Glomerular endothelial cell (primary cell): ENCODE measurements around the gene CDKL5. TPM values are rescaled to one million over a fixed set of nuclear protein-coding genes. Genes with fewer than 3 reads are reported as not detected.
"Not testable (repeated sequence)": the region's sequence is repeated elsewhere in the genome, so short reads cannot be mapped to it uniquely, and the experiment has no call there.

Experiments used
- DNase-seq: peaks from one replicate; pipeline ENCODE4 v3.0.0-alpha.2; 2011; ENCODE audit warnings: low read depth, low spot score; ENCODE audit errors: extremely low read depth
- total RNA-seq: library from RNA; depleted of rRNA; stranded (reverse); fragments of >200 nt; gene quantifications from 2 replicates; pipeline ENCODE4 v1.2.3, GENCODE V29; 2015

CDKL5 gene
- 3.9 and 5.4 TPM in 2 replicates for total RNA-seq

DNA sequence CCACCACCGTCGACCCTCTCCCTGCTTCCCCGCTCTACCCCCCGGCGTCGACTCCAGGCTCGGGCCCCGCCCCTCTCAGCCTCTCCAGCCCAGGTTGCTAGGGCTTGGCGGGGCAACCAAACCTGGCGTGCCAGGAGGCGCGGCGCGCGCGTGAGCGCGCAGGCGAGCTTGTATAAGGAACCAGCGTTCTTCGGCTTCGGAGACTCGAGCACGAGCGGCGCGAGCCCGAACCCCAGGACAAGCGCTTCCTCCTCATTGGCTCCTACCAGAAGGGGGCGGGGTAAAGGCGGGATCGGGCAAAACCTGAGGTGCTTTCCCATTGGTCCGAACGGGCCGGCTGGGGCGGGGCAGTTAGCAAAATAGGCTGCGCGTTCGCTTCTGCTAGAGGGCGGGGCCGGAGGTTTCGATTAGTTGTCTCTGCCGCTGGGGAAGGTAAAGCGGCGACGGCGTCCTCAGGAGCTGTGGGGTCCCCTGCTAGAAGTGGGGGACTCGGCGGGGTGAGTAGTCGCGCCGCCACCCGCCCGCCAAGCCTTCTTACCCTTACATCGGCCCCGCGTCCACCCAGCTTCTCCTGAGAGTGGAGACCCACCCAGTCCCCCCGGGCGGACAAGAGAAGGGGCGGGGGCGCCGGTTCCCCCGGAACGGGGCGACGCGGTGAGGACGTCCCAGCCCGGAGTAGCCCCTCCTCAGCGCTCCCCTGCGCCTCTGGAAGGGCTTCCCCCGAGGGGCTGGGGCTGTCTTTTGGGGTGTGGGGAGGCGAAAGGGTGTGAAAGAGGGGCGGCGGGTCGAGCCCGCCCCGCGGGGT is at the start of gene CDKL5:
Gene CDKL5, plus strand, starts transcription at position 410 of the 805 bp plus-strand sequence. CDS start 81,489 bp downstream, outside the sequence.
- DNase-seq = peak; percentile 39

DNA sequence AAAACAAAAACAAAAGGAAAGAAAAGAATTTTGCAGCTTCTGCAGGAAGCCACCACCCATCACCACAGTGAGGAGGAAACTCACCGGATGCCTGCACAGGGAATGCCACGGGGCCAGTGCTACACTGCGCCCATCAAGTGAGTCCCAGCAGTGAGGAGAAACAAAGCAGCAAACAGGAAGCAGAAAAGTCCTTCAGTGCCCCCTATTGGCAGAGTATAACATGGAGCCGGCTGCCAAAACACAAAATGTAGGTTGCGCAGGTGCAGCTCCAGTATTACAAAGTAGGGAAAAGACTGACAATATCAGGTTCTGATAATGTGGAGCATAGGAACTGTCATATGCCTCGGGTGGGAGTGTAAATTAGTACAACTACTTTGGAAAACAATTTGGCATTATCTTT is 47.6 kb upstream of the CDKL5 start:
- DNase-seq = no peak

DNA sequence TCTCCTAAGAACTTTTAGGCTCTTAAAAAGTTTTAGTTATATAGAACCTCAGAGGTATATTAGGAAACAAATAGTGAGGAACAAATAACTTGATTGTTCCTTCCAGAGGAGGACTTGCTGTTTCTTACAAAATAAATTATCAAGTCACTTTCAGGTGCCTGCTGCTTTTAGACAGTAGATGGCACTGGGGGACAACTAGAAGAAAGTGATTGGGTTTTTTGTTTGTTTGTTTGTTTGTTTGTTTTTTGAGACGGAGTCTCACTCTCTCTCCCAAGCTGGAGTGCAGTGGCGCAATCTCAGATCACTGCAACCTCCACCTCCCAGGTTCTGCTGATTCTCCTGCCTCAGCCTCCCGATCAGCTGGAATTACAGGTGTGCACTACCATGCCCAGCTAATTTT is 35.4 kb upstream of the CDKL5 start:
- DNase-seq = no peak

DNA sequence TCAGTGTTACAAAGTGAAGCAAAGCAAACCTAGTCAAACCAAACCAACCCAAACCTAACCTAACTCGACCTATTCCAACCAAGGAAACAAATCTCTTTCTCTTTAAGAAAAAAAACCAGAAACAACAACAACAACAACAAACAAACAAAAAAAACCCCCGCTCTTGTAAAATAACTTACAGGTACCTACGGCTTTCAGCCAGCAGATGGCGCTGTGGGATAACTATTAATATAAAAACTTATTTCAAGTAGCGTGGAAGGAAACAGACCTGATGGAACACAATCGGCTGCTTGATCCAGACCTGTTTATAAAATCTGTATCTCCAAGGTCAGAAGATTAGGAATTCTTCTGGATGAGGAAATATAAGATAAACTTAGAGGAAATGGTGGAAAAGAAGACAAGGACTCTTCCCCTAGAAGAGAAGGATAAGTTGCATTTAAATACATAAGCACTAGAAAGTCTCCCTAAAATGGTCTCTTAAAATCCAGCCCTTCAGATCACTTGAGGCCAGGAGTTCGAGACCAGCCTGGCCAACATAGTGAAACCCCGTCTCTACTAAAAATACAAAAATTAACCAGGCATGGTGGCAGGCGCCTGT is 34.4 kb upstream of the CDKL5 start:
- DNase-seq = peak; percentile 62

DNA sequence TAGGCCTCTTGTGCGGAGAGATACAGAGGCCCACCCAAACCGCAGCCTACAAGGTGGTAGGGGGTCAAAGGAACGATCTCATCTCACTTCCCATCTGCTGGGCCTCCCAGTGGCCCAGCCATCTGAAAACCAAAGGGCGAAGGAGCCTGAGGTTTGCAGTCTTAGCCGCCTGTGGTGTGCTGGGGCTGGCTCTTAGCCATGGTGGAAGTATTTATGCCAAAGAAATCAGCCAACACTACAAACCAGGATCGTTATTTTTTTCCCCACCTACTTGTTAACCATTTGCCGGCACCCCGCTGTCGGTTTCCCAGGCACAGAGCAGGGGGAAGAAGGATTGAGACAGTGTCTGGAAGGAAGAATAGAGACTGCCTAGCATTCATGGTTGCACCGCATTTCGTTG is 30.9 kb upstream of the CDKL5 start:
- no peak for DNase-seq

DNA sequence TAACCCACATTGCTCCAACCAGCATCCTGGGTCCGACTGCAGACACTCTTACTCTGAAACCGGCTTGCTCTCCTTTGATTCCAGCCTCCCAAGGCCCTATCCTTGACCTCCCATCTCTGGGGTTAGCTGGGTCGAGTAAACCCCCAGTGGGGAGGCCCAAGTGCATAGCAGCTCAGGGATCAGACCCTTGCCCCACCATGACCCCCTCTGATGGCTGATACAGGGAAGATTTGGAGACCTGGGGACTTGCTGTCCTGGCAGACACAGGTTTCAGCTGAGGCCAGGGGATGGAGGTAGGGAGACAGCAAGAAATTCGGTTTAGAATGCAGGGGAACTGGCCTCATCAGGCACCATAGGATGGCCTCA is 23.6 kb upstream of the CDKL5 start:
- no peak for DNase-seq

DNA sequence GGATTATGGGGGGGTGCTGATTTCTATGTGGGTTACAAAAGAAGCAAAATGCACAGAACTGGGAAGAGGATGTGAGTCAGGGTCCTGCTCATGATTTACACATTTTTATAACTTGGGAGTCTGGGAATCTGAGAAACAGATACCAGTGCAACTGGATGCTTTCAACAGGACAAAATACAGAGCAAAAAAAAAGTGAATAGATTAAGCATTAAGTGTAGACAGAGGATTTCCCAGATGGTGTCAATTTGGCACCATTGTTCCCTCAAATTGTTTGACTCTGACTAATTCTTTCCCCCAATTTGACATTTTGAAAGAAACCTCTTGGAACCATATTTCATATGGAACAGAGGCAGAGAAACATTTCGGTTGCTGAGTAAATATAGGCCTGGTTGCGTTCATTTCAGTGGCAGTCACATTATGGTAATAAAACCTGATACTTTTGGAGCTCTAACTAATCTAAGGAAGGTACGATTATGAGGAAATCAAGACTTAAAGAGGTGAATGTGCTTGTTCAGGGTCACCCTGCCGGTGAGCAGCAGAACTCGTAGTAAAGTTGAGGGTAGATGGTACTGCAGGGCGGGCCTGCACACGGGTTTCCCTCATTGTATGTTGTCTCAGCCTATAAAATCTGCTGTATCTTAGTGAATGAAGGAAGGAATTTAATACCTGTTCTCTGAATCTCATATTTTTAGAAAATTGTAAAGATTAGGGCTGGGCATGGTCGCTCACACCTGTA is 18.7 kb upstream of the CDKL5 start:
- no peak for DNase-seq

DNA sequence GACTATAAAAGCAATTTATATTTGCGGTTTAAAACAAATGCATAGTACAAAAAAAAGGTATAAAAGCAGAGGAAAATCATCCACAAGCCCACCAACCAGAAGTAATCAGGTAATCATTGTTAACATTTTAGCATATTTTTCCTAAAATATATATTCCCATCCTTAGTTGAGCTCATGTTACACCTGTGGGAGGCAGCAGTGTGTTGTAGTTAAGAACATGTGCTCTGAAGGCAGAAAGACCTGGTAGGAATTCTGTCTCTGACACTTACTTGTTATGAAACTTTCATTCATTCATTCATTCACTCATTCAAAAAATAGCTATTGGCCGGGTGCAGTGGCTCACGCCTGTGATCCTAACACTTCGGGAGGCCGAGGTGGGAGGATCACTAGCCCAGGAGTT is 15.4 kb upstream of the CDKL5 start:
- DNase-seq = no peak

DNA sequence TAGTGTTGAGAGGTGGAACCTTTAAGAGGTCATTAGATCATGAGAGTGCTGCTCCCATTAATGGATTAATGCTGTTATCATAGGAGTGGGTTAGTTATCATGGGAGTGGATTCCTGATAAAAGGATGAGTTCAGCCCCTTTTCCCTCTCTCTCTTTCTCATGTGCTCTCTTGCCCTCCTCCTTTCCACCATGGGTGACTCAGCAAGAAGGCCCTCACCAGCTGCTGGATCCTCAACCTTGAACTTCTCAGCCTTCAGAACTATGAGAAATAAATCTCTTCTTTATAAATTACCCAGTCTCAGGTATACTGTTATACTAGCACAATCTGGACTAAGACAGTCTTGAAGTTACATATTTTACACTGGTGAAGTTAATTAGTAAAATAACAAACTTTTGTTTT is 10.0 kb upstream of the CDKL5 start:
- DNase-seq = no peak

DNA sequence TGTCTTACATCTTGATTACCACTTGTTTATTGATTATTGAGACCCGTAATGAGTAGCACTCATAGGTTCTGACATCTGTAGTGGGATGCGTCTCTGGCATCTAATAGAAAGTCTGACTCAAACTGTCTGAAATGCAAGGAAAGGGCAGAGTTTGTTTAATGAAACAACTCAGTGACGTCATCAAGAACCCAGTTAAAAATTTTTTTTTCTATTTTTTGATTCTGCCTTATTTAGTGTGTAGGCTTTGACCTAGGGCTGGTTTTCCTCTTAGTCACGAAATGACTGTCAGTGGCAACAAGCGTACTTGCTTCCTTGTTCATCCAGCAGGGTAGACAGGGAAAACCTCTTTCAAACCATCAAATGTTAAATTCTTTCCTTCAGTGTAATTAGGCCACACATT is 3.1 kb upstream of the CDKL5 start:
- DNase-seq = no peak

DNA sequence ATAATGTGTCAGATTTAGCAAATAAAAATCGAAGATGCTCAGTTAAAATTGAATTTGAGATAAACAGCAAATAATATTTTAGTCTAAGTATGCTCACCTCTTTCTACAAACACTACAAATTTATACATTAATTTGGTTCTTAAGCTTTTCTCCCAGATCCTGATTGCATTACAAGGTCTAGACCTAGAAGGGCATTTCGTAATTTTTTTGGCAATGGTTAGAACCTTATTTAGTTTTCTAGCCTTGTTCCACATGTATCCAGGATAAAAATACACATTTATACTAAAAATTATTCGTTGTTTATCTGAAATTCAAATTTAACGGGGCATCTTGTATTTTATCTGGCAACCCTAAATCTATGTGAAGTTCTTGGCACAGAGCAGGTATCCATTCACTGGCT is 2.5 kb upstream of the CDKL5 start:
- no peak for DNase-seq

DNA sequence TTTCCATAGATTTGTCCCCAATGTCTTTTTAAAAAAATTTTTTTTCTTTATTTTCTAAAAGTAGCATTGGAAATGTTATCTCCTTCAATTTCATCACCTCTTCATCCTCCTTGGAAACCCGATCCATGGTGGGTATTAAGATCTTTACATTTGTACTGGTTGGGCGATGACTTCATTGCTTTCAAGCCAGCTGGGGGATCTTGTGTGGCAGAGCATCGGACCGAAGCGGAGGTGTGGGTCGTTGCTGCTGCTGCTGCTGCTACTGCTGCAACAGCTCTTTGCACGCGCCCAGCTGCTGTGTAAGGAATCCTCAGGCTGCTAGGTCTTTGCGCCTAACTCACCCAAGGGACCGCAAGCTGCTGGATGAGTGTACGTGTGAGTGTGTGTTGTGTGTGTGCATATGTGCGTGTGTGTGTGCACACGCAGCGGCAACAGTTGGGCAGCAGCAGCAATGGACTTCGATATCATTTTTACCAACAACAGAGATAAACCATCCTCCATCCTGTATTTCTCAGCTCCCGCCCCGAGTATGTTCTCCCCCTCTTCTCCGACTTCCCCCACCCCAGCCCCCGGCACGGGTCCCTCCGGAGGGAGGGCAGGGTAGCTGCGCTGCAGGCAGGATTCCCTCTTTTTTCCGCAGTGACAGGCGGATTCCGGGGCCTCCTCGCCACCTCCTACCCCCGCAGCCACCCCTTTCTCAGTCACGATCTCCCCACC is 768 bp upstream of the CDKL5 start:
- no peak for DNase-seq

DNA sequence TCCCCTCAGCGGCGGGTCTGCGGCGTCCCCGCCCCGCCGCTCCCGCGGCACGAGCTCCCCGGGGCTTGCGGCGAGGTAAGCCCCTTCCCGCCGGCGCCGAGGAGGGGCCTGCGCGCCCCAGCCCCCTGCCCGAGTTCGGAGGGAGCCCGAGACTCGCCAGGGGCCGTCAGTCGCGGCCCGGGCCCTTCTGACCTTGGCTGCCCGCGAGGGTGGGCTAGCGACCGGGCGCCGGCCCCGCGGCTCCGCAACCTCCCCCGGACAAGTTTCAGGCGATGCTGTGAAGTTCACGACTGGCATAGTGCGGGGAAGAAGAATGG is 554 bp downstream of the CDKL5 start:
- DNase-seq = no peak

DNA sequence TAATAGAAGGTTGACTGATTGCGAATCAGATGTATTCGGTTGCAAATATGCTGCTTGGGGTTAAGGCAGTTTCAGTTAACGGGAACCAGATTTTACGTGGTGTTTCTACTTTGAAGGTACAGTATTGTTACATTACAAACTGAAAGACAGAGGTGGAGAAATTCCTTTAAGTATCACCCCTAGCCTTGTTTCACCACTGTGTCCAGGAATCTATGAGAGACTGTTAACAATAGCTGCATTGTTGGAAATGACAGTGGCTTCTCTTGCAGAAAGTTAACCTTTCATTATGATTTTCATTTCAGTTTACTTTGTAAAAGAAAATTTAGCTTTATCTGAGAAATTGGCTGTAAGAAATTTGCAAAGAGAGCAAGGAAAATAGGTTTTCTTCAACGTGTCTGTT is 2.6 kb downstream of the CDKL5 start:
- DNase-seq = no peak

DNA sequence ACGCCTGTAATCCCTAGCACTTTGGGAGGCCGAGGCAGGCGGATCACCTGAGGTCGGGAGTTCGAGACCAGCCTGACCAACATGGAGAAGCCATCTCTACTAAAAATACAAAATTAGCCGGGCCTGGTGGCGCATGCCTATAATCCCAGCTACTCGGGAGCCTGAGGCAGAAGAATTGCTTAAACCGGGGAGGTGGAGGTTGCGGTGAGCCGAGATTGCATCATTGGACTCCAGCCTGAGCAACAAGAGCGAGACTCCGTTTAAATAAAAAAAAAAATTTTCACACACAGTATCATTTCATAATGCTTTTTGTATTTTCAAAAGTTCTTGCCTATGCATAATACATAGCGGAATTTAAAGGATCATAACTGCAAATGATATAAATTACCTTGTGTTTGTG is 7.9 kb downstream of the CDKL5 start:
- DNase-seq = not testable (repeated sequence)

DNA sequence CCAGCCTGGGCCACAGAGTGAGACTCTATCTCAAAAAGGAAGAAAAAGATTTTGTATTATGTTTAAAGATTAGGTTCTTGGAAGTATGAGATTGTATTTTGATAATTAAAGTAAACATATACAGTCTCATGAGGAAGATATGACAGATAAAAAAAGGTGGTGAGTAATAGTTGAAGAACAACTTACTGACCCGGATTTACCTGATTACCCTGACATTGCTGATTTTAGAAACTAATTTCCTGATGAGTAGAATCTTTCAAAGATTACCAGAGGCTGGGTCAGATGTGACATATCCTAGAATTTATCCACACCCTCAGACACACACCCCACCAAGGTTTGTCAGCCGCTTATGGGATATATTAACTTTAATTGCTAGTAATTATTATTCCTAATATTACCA is 9.5 kb downstream of the CDKL5 start:
- DNase-seq = no peak

DNA sequence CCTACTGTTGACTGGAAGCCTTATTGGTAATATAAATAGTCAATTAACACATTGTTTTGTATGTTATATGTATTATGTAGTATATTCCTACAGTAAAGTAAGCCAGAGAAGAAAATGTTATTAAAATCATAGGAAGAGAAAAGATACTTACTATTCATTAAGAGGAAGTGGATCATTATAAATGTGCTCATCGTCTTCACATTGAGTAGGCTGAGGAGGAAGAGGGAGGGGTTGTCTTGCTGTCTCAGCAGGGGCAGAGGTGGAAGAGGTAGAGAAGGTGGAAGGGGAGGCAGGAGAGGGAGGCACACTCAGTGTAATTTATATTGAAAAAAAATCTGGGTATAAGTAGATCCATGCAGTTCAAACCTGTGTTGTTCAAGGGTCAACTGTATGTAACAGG is 10.6 kb downstream of the CDKL5 start:
- DNase-seq = no peak

DNA sequence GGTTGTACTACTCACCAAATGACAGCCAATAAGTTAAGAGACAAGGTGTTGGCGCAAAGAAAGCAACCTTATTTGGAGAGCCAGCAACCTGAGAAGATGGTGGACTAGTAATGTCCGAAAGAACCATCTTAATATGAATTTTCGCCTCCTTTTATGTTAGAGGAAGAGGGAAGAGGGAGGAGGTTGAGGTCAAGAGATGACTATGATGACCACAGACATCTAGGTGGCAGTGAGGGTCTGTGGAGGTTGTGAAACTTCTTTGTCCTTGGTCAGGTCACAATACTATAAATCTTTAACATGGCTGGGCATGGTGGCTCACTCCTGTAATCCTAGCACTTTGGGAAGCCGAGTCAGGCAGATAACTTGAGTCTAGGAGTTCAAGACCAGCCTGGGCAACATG is 15.4 kb downstream of the CDKL5 start:
- no peak for DNase-seq

DNA sequence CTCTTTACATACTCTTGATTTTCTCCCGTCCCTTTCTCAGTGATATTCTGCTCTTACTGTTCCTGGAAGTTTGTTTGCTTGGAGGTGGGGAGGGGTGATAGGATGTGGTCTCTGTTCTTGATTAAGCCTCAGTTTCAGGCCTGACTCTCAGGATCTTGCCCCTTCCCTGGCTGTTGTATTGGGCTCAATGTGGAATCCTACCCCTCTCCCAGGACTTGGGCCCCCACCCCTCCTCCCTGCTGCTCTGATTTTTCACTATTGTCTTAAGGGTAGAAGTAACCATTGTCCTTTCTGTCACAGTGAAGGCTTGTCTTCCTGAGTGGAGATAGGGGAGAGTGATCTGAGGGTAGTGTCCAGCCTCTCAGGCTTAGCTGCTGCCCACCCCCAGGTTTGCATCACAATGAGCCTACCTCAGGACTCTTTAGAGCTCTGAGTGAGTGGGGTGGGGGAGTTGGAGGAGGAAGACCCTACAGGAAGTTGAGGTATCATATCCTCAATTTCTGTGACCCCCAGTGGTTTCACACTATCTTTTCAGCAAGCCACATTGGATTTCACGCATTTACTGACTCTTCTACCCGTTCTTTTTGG is 16.5 kb downstream of the CDKL5 start:
- DNase-seq = no peak

DNA sequence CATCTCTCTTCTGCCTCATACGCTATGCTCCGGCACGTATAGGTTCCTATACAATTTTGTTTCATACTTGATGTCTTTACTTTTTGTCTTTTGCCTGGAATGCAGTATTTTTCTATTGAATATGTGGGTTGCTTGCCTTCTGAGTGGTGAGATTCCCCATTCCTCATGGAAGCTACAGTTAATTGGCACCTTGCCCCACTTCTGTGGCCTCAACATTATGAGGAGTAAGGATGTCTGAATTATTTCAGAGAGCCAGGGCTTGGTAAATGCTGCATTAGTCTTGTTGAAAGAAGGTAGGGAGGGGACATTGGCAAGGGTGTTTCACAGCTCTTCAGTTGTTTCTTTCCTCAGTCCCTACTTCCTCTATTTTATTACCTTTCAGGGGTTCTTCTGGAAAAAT is 23.0 kb downstream of the CDKL5 start:
- DNase-seq = no peak

DNA sequence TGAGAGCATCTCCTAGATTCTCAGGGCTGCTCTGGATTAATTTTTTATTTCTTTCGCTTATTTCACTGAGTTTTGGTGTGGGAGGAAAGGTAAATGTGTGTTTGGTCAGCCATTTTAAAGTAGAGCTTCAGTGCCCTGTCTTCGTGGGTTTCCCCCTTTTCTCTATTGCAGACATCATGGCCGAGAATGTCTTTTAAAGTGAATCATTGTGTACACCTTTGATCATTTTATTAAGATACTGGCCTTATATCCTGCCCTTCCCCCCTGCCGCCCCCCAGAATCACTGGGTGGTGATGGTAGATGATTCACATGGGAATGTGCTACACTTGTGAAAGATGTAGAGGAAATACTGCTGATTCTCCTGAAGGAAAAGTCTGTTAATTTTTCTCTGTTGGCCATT is 23.8 kb downstream of the CDKL5 start:
- DNase-seq = no peak
